ENCODE measurements around the gene B4GALT5. TPM values are rescaled to one million over a fixed set of nuclear protein-coding genes. Genes with fewer than 3 reads are reported as not detected.

The B4GALT5 gene
- total RNA-seq, 3 donors from 2014 or later (not counting 1 experiment from before 2014, with no cell fraction given), result 15.5 to 29.1 (median 28.6) TPM

- no peaks in the 10 kb centered on the region for H3K36me3 Mint-ChIP-seq
- Histone ChIP-seq H3K27ac (ENCODE audit: low read length) (no peak overlapping the region), H3K27me3 (ENCODE audit: control insufficient read depth, insufficient read depth, low read length) (no peaks in the 10 kb centered on the region), H3K4me3 (ENCODE audit: low read length) (no peak overlapping the region), H3K4me1 (ENCODE audit: control insufficient read depth, insufficient read depth, low read length) (no peaks in the 10 kb centered on the region), H3K9me3 (ENCODE audit: control insufficient read depth, insufficient read depth, low read length) (no peaks in the 10 kb centered on the region), H3K36me3 (ENCODE audit: control insufficient read depth, insufficient read depth, low read length) (no peaks in the 10 kb centered on the region)
- intact Hi-C loops (cut with micrococcal nuclease), result no loop called here
- WGBS (ENCODE audit: insufficient coverage), result 85% methylated on average over 5 of the region's 5 CpGs
- H3K4me3 Mint-ChIP-seq, result no peak overlapping the region
- H3K27me3 Mint-ChIP-seq (ENCODE audit: low read depth in 2 of 2), result peaks cover 0 to 3% of the 10 kb centered on the region in 2 donors
- TF ChIP-seq CTCF (IDR thresholded peaks at IDR 0.05), result no peak
- H3K4me1 Mint-ChIP-seq, result no peaks in the 10 kb centered on the region
- DNase-seq (no peak), ATAC-seq (no peak)
- H3K27ac Mint-ChIP-seq, result no peak overlapping the region
- H3K9me3 Mint-ChIP-seq, result no peaks in the 10 kb centered on the region
Observed at GRCh38 chr20:49740807-49741206, 27.1 kb upstream of the B4GALT5 start.

GRCh38 chr20:49739042-49739441 is 25.4 kb upstream of the B4GALT5 start:
- no peaks in the 10 kb centered on the region for H3K27me3 ChIP-seq (ENCODE audit: control insufficient read depth, insufficient read depth, low read length)
- WGBS (ENCODE audit: insufficient coverage), result 96% methylated on average over 6 of the region's 6 CpGs
- Mint-ChIP-seq H3K27me3 (ENCODE audit: low read depth in 2 of 2) (peaks cover 0 to 3% of the 10 kb centered on the region in 2 donors), H3K9me3 (no peaks in the 10 kb centered on the region), H3K27ac (no peak overlapping the region), H3K4me1 (no peaks in the 10 kb centered on the region), H3K36me3 (no peaks in the 10 kb centered on the region), H3K4me3 (no peak overlapping the region)
- no peak overlapping the region for H3K27ac ChIP-seq (ENCODE audit: low read length)
- no peak overlapping the region for H3K4me3 ChIP-seq (ENCODE audit: low read length)
- no peak for ATAC-seq
- DNase-seq, result no peak
- TF ChIP-seq CTCF (IDR thresholded peaks at IDR 0.05), result no peak
- no peaks in the 10 kb centered on the region for H3K4me1 ChIP-seq (ENCODE audit: control insufficient read depth, insufficient read depth, low read length)
- no peaks in the 10 kb centered on the region for H3K9me3 ChIP-seq (ENCODE audit: control insufficient read depth, insufficient read depth, low read length)
- no peaks in the 10 kb centered on the region for H3K36me3 ChIP-seq (ENCODE audit: control insufficient read depth, insufficient read depth, low read length)
- intact Hi-C loops (cut with micrococcal nuclease), result no loop called here

GRCh38 chr20:49737260-49737659 is 23.6 kb upstream of the B4GALT5 start:
- no peak for ATAC-seq
- no peaks in the 10 kb centered on the region for H3K4me1 Mint-ChIP-seq
- H3K36me3 Mint-ChIP-seq, result no peaks in the 10 kb centered on the region
- no peaks in the 10 kb centered on the region for H3K4me1 ChIP-seq (ENCODE audit: control insufficient read depth, insufficient read depth, low read length)
- H3K27ac ChIP-seq (ENCODE audit: low read length), result no peak overlapping the region
- H3K27me3 ChIP-seq (ENCODE audit: control insufficient read depth, insufficient read depth, low read length), result no peaks in the 10 kb centered on the region
- intact Hi-C loops (cut with micrococcal nuclease), result no loop called here
- H3K4me3 Mint-ChIP-seq, result no peak overlapping the region
- H3K9me3 ChIP-seq (ENCODE audit: control insufficient read depth, insufficient read depth, low read length), result no peaks in the 10 kb centered on the region
- peaks cover 0 to 3% of the 10 kb centered on the region in 2 donors for H3K27me3 Mint-ChIP-seq (ENCODE audit: low read depth in 2 of 2)
- H3K27ac Mint-ChIP-seq, result no peak overlapping the region
- 48% methylated on average over 2 of the region's 2 CpGs for WGBS (ENCODE audit: insufficient coverage)
- TF ChIP-seq CTCF (IDR thresholded peaks at IDR 0.05), result no peak
- no peak for DNase-seq
- no peak overlapping the region for H3K4me3 ChIP-seq (ENCODE audit: low read length)
- no peaks in the 10 kb centered on the region for H3K36me3 ChIP-seq (ENCODE audit: control insufficient read depth, insufficient read depth, low read length)
- H3K9me3 Mint-ChIP-seq, result no peaks in the 10 kb centered on the region

- no peaks in the 10 kb centered on the region for H3K36me3 ChIP-seq (ENCODE audit: control insufficient read depth, insufficient read depth, low read length)
- TF ChIP-seq CTCF (IDR thresholded peaks at IDR 0.05), result no peak
- no peak for DNase-seq
- Mint-ChIP-seq H3K4me3 (no peak overlapping the region), H3K9me3 (no peaks in the 10 kb centered on the region), H3K27ac (no peak overlapping the region), H3K36me3 (no peaks in the 10 kb centered on the region), H3K4me1 (peaks cover 8 to 11% of the 10 kb centered on the region in 2 donors), H3K27me3 (ENCODE audit: low read depth in 2 of 2) (no peaks in the 10 kb centered on the region)
- intact Hi-C loops (cut with micrococcal nuclease), result loop anchor here (10.0 kb wide), 1 partner anchor 45 kb away; no protein-coding TSS in a partner anchor
- peaks cover 9% of the 10 kb centered on the region for H3K4me1 ChIP-seq (ENCODE audit: control insufficient read depth, insufficient read depth, low read length)
- no peak overlapping the region for H3K27ac ChIP-seq (ENCODE audit: low read length)
- H3K27me3 ChIP-seq (ENCODE audit: control insufficient read depth, insufficient read depth, low read length), result no peaks in the 10 kb centered on the region
- H3K9me3 ChIP-seq (ENCODE audit: control insufficient read depth, insufficient read depth, low read length), result no peaks in the 10 kb centered on the region
- ATAC-seq, result no peak
- 99% methylated on average over 3 of the region's 3 CpGs for WGBS (ENCODE audit: insufficient coverage)
- H3K4me3 ChIP-seq (ENCODE audit: low read length), result no peak overlapping the region
Observed at GRCh38 chr20:49729780-49730179, 16.1 kb upstream of the B4GALT5 start.

All from natural killer cell (primary cell).